Testis (tissue), 2 donors: ENCODE measurements around the gene TAAR6.

Experiments
- POLR2A ChIP-seq: fragments of 450-650 bp; IDR thresholded peaks from one replicate; pipeline ENCODE4 v1.6.1; 2017; ENCODE audit warnings: antibody characterized with exemption, mild to moderate bottlenecking, moderate library complexity
- TF ChIP-seq, protein P1 (sequence below), 3 experiments: fragments of 450-650 bp in 2 of 3; fragments of 200-600 bp in 1 of 3; sonication (generic) in 1 of 3; IDR thresholded peaks; one replicate each; pipeline ENCODE4 v1.5.1; 2016 to 2019; ENCODE audit warnings: antibody characterized with exemption in 3 of 3, mild to moderate bottlenecking in 2 of 3, moderate library complexity in 1 of 3

DNA sequence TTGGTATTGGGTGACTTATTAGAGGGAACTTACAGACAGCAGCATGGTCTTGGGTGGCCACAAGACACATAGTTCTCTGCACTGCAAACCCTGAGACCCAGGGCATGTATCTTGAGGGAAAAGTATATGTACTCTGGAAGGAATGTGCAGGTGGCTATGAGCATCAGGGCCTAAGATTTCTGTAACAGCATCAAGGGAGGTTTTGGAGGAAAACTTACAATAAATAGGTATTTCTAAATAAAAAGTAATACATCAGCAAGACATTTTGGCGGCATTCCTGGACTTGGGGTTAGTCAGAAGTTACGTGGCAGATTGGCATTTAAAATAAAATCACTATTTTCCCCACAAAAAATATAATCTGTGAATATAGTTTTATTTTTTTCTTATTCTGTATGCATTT lies 49.2 kb upstream of the TAAR6 start:
- TF ChIP-seq, protein P1, sequence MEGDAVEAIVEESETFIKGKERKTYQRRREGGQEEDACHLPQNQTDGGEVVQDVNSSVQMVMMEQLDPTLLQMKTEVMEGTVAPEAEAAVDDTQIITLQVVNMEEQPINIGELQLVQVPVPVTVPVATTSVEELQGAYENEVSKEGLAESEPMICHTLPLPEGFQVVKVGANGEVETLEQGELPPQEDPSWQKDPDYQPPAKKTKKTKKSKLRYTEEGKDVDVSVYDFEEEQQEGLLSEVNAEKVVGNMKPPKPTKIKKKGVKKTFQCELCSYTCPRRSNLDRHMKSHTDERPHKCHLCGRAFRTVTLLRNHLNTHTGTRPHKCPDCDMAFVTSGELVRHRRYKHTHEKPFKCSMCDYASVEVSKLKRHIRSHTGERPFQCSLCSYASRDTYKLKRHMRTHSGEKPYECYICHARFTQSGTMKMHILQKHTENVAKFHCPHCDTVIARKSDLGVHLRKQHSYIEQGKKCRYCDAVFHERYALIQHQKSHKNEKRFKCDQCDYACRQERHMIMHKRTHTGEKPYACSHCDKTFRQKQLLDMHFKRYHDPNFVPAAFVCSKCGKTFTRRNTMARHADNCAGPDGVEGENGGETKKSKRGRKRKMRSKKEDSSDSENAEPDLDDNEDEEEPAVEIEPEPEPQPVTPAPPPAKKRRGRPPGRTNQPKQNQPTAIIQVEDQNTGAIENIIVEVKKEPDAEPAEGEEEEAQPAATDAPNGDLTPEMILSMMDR (IDR thresholded peaks at IDR 0.05), result no peak
- no peak for TF ChIP-seq POLR2A
